ENCODE results near the gene EGR4. TPM values are rescaled to one million over a fixed set of nuclear protein-coding genes. Genes with fewer than 3 reads are reported as not detected.
A peak's percentile ranks its signal among the peaks of the same experiment; 100 is the strongest.

EGR4 gene
- total RNA-seq, 1 experiment from 2014 or later = not detected

DNA sequence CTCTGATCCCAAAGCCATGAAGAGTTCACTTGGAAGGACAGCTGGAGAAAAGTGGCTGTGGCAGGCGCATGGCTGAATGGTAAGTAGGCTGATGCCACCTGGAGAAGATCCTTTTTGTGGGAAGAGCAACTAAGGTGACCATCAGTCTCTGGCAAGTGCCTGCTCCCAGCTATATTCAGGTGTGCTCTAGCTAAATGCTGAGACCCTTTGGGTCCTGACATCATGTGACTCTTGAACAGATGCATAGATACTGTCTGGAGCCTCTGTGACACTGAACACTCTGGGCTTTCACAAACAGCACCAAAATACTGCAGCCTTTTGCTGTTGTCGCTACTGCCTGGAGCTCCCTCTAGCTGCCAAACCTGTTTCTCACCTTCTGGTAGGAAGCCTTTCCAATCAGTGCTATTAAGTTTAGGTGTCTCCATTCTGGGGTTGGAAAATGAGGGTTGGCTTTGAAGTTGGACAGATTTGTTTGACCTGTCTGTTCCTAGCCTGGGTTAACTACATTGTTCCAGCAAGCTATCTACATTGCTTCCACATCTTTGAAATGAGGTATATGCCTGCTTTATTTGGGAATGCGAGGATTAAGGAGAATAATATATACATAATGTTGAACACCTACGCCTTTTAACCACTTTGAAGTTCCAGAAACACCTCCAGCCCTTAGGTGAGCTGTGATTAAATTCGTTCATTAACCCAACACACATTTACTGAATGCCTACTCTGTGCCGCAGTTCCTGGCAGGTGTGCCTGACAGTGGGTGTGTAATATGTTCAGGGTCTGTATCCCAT lies 3.1 kb downstream of the EGR4 start:
- DNase-seq (ENCODE audit: low spot score) = peak; percentile 57

DNA sequence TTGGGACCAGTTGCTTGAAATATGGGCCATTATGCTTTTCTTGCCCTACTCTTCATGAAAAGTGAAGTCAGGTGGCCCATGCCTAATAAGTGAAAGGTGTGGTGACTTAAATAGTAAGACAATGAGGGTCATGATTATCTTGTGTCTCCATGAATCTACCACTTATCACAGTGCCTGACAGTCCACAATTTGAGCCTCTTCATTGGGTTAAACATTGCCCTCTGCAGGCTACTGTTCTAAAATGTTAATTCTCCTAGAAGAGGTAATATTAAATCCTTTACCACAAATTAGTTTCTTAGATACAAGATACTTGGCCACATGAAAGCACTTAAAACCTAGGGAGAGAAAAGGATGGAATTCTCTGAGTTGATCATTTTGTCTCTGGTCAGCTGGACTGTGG lies 4.0 kb downstream of the EGR4 start:
- DNase-seq (ENCODE audit: low spot score) = no peak

DNA sequence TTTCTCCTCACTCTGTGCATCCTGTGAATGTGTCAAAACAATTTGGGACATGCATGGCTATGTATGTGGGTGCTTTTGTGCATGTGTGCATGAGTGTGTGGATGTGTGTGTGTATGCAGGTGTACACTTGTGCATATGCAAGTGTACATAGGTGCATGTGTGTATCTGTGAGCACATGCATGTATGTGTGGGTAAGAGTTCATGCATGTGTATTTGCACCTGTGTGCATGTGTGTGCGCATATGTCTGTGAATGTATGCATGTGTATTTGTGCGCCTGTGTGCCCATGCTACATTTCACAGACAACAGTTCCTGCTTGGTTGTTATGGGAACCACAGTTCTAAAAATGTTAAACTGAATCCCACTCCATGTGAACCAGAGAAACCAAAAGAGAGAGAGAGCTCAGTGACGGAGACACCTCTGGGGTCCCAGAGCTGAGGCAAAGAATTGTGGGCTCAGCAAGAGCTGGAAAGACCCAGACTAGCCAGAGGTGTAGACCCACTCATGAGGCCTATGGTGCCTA lies 7.2 kb downstream of the EGR4 start:
- no peak for DNase-seq (ENCODE audit: low spot score)

DNA sequence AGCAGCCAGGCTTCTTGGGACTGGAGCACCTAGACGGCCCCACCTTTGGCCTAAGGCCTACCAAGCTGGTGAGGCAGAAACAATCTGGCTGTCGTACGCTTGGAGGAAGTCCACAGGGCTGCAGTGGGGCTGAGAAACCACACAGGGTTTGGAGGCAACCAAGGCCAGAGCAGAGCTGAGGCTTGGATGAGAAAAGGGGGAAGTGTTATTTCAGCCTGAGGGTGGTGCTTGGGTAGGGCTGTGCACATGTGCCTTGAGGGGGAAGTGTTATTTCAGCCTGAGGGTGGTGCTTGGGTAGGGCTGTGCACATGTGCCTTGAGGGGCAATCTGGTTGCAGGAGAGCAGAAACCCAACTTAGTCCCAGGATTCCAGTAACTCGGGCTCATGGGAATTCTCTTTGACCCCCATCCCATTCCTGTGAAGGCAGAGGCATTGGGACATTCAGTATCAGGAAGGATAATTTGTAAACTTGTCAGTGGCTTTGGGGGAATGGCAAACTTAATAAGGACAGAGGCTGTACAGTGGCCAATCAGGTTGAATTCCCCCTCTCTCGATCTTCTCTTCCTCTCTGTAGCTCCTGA lies 8.1 kb downstream of the EGR4 start:
- DNase-seq (ENCODE audit: low spot score) = no peak

DNA sequence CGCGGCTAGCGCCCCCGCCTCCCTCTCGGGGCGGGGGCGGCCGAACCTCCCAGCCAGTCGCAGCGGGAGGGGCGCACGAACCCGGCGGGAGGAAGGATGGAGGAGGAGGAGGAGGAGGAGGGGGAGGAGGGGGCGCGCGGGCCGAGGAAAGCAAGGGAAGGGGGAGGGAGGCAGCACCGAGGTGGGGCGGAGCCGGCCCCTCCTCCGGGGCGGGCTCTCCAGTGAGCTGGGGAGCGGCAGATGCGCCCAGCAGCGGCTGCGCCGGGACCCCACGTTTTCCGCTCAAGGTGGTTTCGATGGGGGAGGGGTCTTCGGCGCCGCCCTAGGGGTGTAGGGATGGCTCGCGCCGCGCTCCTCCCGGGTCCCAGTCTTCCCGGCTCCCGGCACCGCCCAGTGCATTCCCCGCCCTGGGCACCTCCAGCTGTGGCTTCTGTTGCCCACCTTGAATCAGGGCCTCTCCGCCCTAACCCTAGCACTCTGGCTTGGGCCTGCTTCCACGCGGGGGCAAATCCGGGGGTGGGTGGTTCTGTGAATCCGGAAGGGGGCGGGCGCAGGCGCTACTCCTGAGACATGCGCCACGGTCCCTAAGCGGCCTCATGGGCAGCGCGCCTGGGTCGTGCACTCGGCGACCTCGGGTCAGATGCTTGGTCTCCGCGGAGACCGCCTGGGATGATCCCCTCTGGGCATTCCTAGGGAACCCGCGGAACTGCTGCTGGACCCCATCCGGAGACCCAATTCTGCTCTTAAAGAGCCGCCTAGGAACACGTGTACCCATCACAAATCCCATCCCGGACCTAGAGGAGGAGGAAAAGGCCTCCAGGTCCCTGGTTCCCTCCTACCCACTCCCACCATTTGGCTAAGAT lies 8.8 kb downstream of the EGR4 start, which contains the start of gene FBXO41:
Gene FBXO41, minus strand, starts transcription at position 183 of the 863 bp plus-strand sequence. CDS start 14,848 bp downstream, outside the sequence.
- peak; percentile 23 for DNase-seq (ENCODE audit: low spot score)

DNA sequence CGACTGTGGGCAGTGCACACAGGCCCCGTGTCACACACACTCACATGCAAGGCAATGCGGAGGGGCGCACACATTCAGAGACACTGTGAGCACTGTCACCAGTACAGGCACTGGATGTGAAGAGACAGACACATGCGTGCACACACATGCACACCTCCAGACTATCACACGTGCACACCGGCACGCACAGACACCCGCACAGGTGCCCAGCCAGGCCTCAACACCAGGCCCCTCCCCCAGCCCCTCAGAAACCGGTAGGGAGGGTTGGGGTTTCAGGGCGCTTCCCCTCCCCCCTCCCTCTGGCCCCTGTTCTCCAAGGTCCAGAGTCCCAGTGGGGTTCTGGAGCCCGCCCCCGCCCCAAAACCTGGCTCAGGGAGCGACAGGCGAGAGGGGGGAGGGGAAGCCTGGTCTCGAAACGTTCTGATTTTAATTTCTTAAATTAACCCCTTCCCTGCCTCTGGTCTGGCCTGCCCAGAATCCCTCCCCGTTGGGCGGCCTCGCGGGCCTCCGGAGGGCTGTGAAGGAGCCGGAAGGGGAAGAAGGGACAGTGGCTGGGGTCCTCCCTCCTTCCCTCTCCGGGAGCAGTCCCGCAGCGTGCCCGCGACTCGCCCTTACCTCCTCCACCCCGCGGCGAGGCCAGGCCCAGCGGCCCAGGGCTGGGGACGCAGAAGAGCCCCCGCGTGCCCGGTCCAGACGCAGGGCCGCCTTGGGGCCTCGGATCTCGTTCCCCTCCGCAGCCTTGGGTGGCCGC lies 9.6 kb downstream of the EGR4 start:
- no peak for DNase-seq (ENCODE audit: low spot score)

DNA sequence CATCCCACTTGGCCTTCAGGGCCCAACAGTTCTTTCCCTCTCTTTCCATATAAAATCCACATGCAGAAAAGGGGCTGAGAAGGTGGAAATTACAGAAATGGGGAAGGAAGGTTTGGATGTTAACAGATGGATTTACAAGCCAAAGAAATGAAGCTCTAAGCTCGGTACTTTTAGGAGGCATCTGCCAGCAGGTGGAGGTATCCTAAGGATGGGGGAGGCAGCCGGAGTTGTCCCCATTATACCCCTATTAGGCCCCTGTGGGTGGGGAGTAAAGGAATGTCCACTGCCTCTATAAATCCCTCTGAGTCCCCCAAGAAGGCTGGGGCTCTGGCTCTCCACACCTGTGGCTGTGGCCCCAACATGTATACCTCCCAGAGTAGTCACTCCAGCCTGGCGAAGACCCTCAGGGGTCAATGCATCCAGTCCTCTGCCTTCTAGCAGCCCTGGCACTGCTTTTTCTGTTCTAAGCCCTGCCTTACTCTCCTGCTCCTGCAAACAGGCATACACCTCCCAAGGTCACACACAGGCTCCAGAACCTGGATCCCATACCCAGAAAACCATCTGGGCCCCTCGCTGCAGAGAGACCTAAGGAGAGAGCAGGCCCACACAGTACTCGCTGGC lies 10.3 kb downstream of the EGR4 start:
- no peak for DNase-seq (ENCODE audit: low spot score)

DNA sequence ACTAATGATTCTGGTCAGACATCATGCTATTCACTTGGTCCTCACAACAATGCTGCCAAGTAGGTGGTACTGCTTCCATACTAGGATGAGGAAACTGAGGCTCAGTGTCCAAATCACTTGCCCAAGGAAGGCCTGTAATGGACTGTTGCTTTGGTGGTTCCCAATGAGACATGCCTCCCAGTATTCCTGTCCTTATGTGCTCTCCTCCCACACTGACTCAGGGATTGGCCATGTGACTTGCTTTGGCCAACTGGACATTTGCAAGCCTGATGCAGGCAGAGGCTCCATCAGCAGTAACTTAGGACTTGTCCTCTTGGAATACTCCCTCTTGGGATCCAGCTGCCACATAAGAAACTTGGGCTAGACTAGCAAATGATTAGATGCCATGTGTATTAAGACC lies 12.1 kb downstream of the EGR4 start:
- DNase-seq (ENCODE audit: low spot score) = no peak

DNA sequence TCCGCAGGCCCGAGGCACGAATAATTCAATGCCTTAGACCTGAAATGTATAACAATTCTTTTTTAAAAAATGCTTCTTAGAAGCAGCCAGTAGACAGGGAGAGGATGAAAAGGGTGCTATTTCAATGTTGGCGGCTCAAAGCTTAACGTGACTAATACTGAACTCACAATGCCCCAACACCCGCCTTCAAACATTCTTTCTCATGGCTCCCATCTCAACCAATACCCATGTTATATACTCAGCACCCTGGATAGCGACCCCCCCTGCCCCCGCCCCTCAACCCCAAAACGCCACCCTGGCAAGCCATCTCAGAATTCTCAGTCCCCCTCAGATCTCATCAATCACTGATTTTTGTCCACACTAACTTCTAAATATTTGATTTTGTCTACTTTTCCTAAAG lies 13.5 kb downstream of the EGR4 start:
- DNase-seq (ENCODE audit: low spot score) = no peak

DNA sequence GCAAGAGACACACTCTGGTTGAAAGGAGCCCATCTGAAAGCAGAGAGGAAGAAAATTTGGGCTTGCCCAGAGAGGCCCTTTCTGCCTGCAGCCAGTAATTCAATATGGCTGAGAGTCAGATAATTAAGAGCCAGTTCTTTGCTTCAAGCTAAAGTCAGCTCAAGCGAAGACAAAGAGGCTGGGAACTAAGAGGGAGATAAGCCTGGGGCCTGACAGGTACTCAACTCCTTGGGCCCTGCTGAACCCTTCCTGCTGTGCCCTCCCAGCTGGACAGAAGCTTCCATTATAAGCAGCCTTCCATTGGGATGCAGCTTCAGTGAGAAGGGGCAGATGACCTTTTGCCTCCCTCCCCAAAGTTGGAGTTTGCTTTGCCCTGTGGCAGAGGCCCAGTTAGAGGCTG lies 21.1 kb downstream of the EGR4 start:
- DNase-seq (ENCODE audit: low spot score) = no peak

DNA sequence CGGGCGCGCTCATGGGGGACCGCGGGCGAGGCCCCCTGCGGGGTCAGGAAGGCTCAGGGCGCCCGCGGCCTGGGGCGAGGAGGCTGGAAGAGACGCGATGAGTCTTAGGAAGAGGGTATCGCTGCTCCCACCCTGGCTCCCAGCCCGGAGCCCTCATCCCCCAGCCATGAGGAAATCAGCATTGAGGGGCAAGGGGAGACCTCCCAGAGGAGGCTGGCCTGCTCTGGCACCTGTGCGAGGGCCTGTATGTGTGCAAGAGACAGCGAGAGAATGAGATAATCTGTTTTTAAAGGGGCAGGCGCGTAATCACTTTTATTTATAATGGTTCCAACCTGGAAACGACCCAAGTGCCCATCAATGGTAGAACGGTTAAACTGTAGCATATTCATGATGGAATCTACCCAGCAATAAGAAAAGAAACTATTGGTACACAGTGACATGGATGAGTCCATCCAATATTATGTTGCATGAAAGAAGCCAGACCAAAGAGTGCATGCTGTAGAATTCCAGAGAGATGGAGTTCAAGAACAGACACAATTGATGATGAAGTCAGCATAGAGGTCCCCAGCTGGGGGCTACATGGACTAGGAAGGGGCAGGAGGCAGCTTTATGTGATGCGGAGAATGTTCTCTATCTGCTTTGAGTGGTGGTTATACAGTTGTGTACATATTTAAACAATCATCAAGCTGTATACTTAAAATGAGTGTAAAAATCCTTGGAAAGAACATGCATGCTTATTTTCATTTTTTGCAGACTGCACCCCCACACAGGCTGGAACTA lies 23.5 kb downstream of the EGR4 start:
- no peak for DNase-seq (ENCODE audit: low spot score)

DNA sequence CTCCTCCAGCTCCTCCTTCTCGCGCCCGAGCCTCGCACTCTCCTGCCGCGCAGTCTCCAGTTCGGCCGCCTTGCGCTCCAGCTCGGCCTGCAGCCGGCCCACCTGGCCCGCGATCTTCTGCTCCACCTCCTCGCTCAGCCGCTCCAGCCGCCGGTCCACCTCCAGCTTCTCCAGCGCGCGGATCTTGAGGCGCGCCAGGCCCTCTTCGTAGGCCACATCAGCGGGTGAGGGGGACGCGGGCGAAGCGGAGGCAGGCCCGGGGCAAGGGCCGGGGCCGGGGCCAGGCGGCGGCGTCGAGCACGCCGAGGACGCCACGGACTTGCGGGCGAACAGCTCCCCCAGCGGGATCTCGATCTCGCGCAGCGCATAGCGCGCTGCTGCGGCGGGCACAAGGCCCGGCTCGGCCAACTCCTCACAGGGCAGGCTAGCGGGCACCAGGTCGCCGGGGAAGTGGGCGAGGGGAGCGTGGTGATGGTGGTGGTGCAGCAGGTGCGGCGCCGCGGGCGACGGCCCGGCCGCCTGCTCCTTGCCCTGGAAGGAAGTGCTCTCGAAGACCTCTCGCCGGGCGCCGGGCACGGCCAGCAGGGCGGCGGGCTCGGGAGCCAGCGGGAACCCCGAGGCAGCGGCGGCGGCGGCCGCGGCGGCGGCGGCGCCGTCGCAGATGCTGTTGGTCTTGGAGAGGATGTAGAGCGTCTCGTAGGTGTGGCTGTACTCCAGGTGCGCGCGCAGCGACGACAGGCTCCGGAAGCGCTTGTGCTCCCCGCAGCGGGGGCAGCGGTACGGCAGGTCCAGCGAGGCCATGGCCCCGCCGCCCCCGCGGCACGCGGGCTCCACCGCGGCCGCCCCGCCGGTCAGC lies 24.3 kb downstream of the EGR4 start:
- DNase-seq (ENCODE audit: low spot score) = no peak

DNA sequence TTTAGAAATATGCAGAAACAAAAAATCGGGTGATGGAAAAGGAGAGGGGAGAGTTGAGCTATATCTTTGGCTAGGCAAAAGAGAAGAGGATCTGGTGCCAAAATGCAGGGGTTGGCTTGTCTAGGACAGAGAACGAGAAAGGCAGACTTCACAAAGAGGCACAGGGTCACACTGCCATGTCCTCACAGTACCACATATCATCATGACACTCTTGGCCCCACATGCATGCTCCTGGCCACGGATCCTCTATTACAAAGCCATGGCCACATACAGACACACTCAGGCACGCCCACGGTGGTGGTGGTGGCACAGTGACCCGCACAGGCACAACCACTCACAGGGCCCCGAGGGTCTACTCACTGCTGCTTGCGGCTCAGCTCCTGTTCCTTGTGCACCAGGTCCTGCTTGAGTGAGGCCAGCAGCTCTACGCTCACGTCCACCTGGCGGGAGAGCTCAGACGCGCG lies 24.9 kb downstream of the EGR4 start:
- no peak for DNase-seq (ENCODE audit: low spot score)

DNA sequence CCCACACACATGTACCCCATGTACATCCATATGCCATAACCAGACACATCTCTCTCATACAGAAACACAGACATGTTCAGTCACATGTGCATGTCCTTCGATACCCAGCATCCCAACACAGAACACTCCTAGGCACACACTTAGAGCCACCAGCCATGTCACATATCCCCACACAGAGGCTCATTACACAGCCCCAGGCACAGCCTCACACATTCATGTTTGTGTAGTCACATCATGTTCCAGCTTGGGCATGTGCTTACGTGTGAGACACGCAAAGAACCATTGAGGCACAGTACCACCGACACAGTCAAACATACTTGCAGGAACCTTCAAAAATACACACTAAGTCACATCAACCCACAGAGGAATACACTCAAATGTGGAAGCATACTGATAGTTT lies 26.3 kb downstream of the EGR4 start:
- DNase-seq (ENCODE audit: low spot score) = no peak

DNA sequence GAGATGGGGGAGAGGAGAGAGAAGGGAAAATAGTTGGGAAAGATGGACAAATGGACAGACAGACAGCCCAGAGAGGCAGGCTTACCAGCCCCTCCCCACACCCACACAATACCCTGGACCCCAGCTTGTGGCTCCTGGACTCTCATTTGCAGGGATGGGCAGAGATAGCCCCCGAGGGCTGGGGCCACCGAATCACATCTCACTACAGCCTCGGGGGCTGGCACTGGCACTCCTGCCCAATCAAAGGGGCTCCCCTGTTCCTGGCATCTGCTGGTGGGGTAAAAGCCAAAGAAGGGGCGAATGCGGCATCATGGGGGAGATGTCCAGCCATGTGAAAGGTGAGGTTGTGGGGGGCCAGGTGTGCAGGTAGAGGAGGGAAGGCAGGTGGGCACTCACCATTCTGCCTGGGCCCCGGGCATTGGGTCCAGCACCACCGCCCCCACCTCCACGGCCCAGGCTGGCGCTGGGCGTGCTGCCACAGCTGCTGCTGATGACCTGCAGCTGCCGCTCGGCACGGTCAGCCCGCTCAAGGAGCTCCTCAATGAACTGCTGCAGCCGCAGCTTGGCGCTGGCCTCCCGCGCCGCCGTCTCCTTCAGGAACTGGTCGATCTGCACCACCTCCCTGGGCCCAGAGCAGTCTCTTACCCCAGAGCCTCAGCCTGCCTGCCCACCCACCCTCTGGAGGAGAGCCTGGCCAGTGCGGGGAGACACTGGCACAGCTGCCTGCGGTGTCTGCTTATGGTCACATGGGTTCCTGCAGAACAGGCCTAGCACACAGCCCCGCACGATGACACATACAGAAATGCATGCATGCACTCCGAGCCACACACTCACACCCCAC lies 27.1 kb downstream of the EGR4 start:
- DNase-seq (ENCODE audit: low spot score) = no peak

DNA sequence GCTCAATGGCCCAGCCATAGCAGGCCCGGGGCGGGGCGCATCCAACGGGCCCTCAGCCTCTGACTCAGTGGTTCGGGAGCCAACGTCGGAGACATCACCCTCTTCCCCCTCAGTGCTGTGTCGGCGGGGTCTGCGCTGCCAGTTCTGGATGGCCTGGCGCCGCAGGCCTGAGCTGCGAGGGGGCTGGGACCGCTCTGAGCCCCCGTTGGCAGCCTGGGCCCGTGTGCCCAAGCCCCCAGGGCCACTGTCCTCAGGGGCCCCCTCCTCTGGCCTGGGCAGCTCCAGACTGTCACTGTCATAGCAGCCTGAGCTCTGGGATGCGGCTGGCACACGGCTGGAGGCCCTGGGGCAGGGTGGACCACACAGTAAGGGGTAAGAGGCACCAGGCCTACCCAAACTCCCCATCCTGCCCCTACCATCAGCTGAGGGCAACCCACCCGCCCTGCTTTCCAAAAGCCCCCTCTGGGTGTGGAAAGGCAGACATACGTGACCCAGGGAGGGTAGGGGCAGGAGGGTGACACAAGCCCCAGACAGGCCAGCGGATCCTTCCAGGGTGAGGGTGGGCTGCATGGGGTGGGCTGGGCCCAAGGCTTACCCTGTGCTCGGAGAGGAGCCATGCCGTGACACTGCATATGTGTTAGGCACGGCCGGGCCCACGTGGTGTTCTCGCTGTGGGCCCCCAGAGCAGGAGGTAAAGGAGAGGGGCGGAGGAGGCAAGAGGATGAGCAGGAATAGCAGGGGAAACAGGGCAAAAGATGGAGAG lies 27.9 kb downstream of the EGR4 start:
- no peak for DNase-seq (ENCODE audit: low spot score)

DNA sequence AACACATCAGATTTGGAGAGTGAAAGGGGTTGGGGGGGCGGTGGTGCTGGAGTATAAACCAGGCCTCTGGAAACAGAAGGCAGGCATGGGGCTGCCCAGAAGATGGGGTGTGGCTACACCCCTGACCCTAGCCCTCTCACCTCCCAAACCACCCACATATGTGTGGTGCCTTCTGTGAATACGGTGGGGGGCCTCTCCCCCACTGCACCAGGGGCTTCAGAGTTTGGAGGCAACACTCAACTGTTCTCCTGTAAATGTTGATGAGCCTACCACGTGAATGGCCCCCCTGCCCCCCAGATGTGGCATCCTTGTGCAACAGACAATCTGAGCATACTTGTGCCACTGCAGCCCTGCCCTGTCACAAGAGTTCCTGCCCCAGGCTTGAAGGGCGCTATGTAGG lies 28.6 kb downstream of the EGR4 start:
- DNase-seq (ENCODE audit: low spot score) = no peak

DNA sequence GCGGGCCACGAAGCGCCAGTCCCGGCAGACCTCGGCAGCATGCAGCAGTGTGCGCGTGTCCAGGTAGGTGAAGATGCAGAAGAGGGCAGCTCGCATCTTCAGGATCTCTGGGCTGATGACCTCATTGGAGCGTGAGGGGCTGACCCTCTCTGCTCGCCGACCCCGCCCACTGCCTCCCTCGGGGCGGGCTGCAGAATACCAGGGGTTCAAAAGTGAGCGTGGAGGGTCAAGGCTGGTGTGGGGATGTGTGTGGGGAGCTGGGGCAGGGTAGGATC lies 29.1 kb downstream of the EGR4 start:
- no peak for DNase-seq (ENCODE audit: low spot score)

All from A172 (cell line).